ENCODE results near the gene KIF2A. TPM values are rescaled to one million over a fixed set of nuclear protein-coding genes. Genes with fewer than 3 reads are reported as not detected.

KIF2A gene
- total RNA-seq, 1 experiment from 2014 or later: 86.1 TPM

GRCh38 chr5:62271370-62271769 is 34.6 kb upstream of the KIF2A start:
- peaks cover 0 to 5% of the 10 kb centered on the region in 2 experiments; a peak in 2 of 4 replicates for H3K4me1 Mint-ChIP-seq
- no peak overlapping the region for H3K9ac ChIP-seq (ENCODE audit: extremely low read depth, insufficient read length, low read length)
- no peaks in the 10 kb centered on the region for H3K23me2 ChIP-seq (ENCODE audit: insufficient read length, low read depth, low read length, poor library complexity, severe bottlenecking)
- no peaks in the 10 kb centered on the region for H3K4me1 ChIP-seq (ENCODE audit: insufficient read depth, low read length)
- no peak overlapping the region for H3K4ac ChIP-seq (ENCODE audit: low read depth, low read length)
- H4K8ac ChIP-seq (replicated peaks; ENCODE audit: insufficient read length, low read depth, low read length): no peak overlapping the region
- H2AK5ac ChIP-seq (ENCODE audit: insufficient read length, low read length): no peak overlapping the region
- no peak for DNase-seq
- no peak overlapping the region for H2BK12ac ChIP-seq (ENCODE audit: insufficient read length, low read depth, low read length)
- no peak overlapping the region for H2BK20ac ChIP-seq (ENCODE audit: low read depth, low read length, poor library complexity, severe bottlenecking)
- H3K79me2 ChIP-seq (ENCODE audit: insufficient read depth, low read length): no peaks in the 10 kb centered on the region
- H3K9me3 Mint-ChIP-seq: no peaks in the 10 kb centered on the region
- no peaks in the 10 kb centered on the region for H3K79me1 ChIP-seq (ENCODE audit: insufficient read depth, low read depth, low read length, poor library complexity, severe bottlenecking)
- H3K27me3 Mint-ChIP-seq (ENCODE audit: low read depth): no peaks in the 10 kb centered on the region
- no peaks in the 10 kb centered on the region for H3K27me3 ChIP-seq (ENCODE audit: insufficient read depth, low read length)
- H3K27ac Mint-ChIP-seq: no peak overlapping the region
- no peak overlapping the region for H3K4me3 Mint-ChIP-seq
- H3K18ac ChIP-seq (ENCODE audit: insufficient read length, low read depth, low read length): no peak overlapping the region
- no peaks in the 10 kb centered on the region for H4K20me1 ChIP-seq (ENCODE audit: control insufficient read depth, insufficient read depth, insufficient read length)
- H3K27ac ChIP-seq (ENCODE audit: insufficient read length, low read depth, low read length): no peak overlapping the region
- H3K4me2 ChIP-seq (ENCODE audit: insufficient read depth, insufficient read length, low read length): no peak overlapping the region
- no peak overlapping the region for H3T11ph ChIP-seq (ENCODE audit: low read length)
- H2BK15ac ChIP-seq (ENCODE audit: low read depth, low read length): no peak overlapping the region
- no peak overlapping the region for H2BK5ac ChIP-seq (ENCODE audit: insufficient read length, low read length)
- no peak overlapping the region for H3K23ac ChIP-seq (ENCODE audit: insufficient read length, low read depth, low read length)
- H3K56ac ChIP-seq (ENCODE audit: insufficient read length, low read depth, low read length): no peak overlapping the region
- TF ChIP-seq, protein P1, sequence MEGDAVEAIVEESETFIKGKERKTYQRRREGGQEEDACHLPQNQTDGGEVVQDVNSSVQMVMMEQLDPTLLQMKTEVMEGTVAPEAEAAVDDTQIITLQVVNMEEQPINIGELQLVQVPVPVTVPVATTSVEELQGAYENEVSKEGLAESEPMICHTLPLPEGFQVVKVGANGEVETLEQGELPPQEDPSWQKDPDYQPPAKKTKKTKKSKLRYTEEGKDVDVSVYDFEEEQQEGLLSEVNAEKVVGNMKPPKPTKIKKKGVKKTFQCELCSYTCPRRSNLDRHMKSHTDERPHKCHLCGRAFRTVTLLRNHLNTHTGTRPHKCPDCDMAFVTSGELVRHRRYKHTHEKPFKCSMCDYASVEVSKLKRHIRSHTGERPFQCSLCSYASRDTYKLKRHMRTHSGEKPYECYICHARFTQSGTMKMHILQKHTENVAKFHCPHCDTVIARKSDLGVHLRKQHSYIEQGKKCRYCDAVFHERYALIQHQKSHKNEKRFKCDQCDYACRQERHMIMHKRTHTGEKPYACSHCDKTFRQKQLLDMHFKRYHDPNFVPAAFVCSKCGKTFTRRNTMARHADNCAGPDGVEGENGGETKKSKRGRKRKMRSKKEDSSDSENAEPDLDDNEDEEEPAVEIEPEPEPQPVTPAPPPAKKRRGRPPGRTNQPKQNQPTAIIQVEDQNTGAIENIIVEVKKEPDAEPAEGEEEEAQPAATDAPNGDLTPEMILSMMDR (conservative IDR thresholded peaks at IDR 0.05): no peak
- no peak overlapping the region for H2AFZ ChIP-seq (ENCODE audit: low read length)
- no CpG with 5 or more reads among the region's 1 CpG for WGBS (ENCODE audit: extremely low coverage, insufficient read length, low lambda C conversion rate)
- no peak overlapping the region for H4K5ac ChIP-seq (ENCODE audit: insufficient read length, low read depth, low read length)
- H4K91ac ChIP-seq (ENCODE audit: insufficient read length, low read depth, low read length): no peak overlapping the region
- no peaks in the 10 kb centered on the region for H3K36me3 Mint-ChIP-seq (ENCODE audit: insufficient read depth in 1 of 3, low read depth in 3 of 3)
- H3K14ac ChIP-seq (ENCODE audit: insufficient read depth, low read length): no peak overlapping the region
- H2BK120ac ChIP-seq (ENCODE audit: low read depth, low read length, poor library complexity, severe bottlenecking): no peak overlapping the region
- H3K9me3 ChIP-seq (ENCODE audit: control insufficient read depth, low read depth, low read length): no peaks in the 10 kb centered on the region

All from H9 (cell line).